ENCODE data around the gene SGMS2.

GRCh38 chr4:107857741-107858140, 33.0 kb downstream of the SGMS2 start:
- TF ChIP-seq CTCF (IDR thresholded peaks at IDR 0.05), result no peak
- TF ChIP-seq POLR2A (IDR thresholded peaks at IDR 0.05), result no peak

Data from adrenal gland (tissue), 5 donors.